Endodermal cell (in vitro differentiated cells): ENCODE results near the gene SPECC1. TPM values are rescaled to one million over a fixed set of nuclear protein-coding genes. Genes with fewer than 3 reads are reported as not detected.

ENCODE experiments used
- DNase-seq: peaks from one replicate; pipeline ENCODE4 v3.0.0-alpha.2; 2017
- H3K27ac ChIP-seq: 2 replicates; pipeline ENCODE4 v1.5.1; 2013; ENCODE audit warnings: mild to moderate bottlenecking, low read depth, low read length, moderate library complexity
- H3K27me3 ChIP-seq: 2 replicates; pipeline ENCODE4 v1.6.1; 2013; ENCODE audit warnings: mild to moderate bottlenecking, low read length, moderate library complexity; ENCODE audit not compliant: insufficient read depth, control insufficient read depth, poor library complexity, severe bottlenecking
- H3K36me3 ChIP-seq: 2 replicates; pipeline ENCODE4 v1.7.0; 2013; ENCODE audit warnings: mild to moderate bottlenecking, low read length, moderate library complexity; ENCODE audit not compliant: control insufficient read depth, insufficient read depth
- H3K4me1 ChIP-seq: one replicate; pipeline ENCODE4 v1.7.0; 2013; ENCODE audit warnings: low read length; ENCODE audit not compliant: control insufficient read depth, insufficient read depth
- H3K4me3 ChIP-seq: 2 replicates; pipeline ENCODE4 v1.5.1; 2013; ENCODE audit warnings: mild to moderate bottlenecking, low read length, moderate library complexity
- H3K9ac ChIP-seq: 2 replicates; pipeline ENCODE4 v1.6.1; 2013; ENCODE audit warnings: mild to moderate bottlenecking, low read length, moderate library complexity; ENCODE audit not compliant: poor library complexity, severe bottlenecking; ENCODE audit errors: extremely low read depth
- H3K9me3 ChIP-seq: 2 replicates; pipeline ENCODE4 v1.6.1; 2013; ENCODE audit warnings: mild to moderate bottlenecking, low read length, moderate library complexity; ENCODE audit not compliant: control insufficient read depth
- H3K27ac Mint-ChIP-seq: 2 replicates; pipeline ENCODE4 v1.8.0; 2020; ENCODE audit warnings: mixed read lengths
- H3K27me3 Mint-ChIP-seq: 2 replicates; pipeline ENCODE4 v1.8.0; 2021; ENCODE audit warnings: mild to moderate bottlenecking, mixed read lengths; ENCODE audit not compliant: insufficient read depth
- H3K36me3 Mint-ChIP-seq: 2 replicates; pipeline ENCODE4 v1.8.0; 2020; ENCODE audit warnings: low read depth, mixed read lengths
- H3K4me1 Mint-ChIP-seq: 2 replicates; pipeline ENCODE4 v1.8.0; 2020; ENCODE audit warnings: mixed read lengths
- H3K4me3 Mint-ChIP-seq: 2 replicates; pipeline ENCODE4 v1.8.0; 2020; ENCODE audit warnings: mild to moderate bottlenecking, moderate library complexity, mixed read lengths
- H3K9me3 Mint-ChIP-seq: 2 replicates; pipeline ENCODE4 v1.8.0; 2020; ENCODE audit warnings: mild to moderate bottlenecking, mixed read lengths
- WGBS, 2 experiments: methylation state at CpG; one replicate each; pipeline versions ENCODE4 v1.1.5 to v1.1.7; 2013; ENCODE audit warnings: missing lambda C conversion rate in 2 of 2, mixed read lengths in 1 of 2; ENCODE audit not compliant: insufficient coverage in 1 of 2, insufficient read length in 1 of 2; 5-methylcytosine and 5-hydroxymethylcytosine counted together
- total RNA-seq, 2 donors: library from RNA; stranded (reverse); fragmentation: NEBNext Ultra II Directional in 1 of 2; extraction: Animal tissue kit (Norgen Biotek cat#: 25700) in 1 of 2; gene quantifications; 2 replicates in 1 of 2; 3 replicates in 1 of 2; pipeline ENCODE4 v1.2.1, GENCODE V29; 2021
- TF ChIP-seq, protein P1 (sequence below): fragments of 200-600 bp; sonication (generic); conservative IDR thresholded peaks from 2 replicates; pipeline ENCODE4 v1.5.0; 2021; ENCODE audit warnings: antibody characterized with exemption, mild to moderate bottlenecking

The SPECC1 gene
- total RNA-seq, 2 donors from 2014 or later, result 48.7 to 60.6 TPM

DNA sequence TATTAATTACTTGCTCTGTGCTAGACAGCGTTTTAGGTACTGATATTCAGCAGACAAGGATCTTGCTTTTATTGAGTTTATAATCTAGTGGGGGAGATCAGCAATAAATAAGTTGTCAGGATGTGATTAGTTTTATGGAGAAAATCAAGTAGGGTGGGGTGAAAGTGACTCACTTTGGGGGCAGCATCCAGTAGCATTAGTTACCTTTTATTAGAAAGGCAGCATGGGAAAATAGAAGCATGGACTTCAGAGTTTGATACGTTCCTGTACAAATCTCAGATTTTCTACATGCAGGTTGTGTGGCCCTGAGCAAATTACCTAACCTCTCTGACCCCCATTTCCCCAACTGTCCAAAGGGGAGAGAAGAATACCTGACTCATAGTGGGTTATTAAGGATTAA is 42.5 kb downstream of the SPECC1 start:
- Histone ChIP-seq H3K27ac (no peak overlapping the region), H3K9me3 (peaks cover 8% of the 10 kb centered on the region), H3K27me3 (no peaks in the 10 kb centered on the region), H3K4me3 (no peak overlapping the region), H3K4me1 (no peaks in the 10 kb centered on the region), H3K36me3 (no peaks in the 10 kb centered on the region), H3K9ac (no peak overlapping the region)
- Mint-ChIP-seq H3K9me3 (no peaks in the 10 kb centered on the region), H3K27me3 (no peaks in the 10 kb centered on the region), H3K27ac (no peak overlapping the region), H3K4me3 (no peak overlapping the region), H3K4me1 (no peaks in the 10 kb centered on the region), H3K36me3 (no peaks in the 10 kb centered on the region)
- DNase-seq, result no peak
- TF ChIP-seq, protein P1, sequence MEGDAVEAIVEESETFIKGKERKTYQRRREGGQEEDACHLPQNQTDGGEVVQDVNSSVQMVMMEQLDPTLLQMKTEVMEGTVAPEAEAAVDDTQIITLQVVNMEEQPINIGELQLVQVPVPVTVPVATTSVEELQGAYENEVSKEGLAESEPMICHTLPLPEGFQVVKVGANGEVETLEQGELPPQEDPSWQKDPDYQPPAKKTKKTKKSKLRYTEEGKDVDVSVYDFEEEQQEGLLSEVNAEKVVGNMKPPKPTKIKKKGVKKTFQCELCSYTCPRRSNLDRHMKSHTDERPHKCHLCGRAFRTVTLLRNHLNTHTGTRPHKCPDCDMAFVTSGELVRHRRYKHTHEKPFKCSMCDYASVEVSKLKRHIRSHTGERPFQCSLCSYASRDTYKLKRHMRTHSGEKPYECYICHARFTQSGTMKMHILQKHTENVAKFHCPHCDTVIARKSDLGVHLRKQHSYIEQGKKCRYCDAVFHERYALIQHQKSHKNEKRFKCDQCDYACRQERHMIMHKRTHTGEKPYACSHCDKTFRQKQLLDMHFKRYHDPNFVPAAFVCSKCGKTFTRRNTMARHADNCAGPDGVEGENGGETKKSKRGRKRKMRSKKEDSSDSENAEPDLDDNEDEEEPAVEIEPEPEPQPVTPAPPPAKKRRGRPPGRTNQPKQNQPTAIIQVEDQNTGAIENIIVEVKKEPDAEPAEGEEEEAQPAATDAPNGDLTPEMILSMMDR, result no peak
- 92% methylated on average over 2 of the region's 2 CpGs; no CpG with 5 or more reads in 1 of the 2 experiments for WGBS, 2 experiments

DNA sequence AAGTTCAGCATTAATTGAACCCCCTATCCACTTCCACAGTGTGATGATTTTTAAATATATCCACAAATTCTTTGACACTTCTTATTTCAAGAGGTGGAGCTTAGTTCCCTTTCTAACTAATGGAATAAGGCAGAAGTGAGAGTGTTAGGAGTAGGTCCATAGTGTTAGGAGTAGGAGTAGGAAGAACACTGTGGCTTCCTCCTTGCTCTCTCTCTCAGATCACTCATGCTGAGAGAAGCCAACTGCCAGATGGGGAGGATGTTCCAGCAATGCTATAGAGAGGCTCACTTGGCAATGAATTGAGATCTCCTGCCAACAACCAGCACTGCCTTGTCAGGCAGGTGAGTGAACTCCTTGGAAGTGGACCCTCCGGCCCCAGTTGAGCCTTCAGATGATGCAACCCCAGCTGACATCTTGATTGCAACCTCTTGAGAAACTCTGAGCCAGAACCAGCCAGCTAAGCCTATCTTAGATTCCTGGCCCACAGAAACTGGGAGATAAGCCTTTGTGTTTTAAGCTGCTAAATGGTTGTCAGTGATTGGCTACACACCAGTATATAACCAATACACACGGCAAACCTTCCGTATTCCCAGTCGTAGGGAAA is 44.3 kb downstream of the SPECC1 start:
- WGBS, 2 experiments, result 93 to 96% methylated on average over 4 of the region's 4 CpGs
- Histone ChIP-seq H3K36me3 (no peaks in the 10 kb centered on the region), H3K9me3 (peaks cover 8% of the 10 kb centered on the region), H3K9ac (no peak overlapping the region), H3K4me3 (no peak overlapping the region), H3K27ac (no peak overlapping the region), H3K27me3 (no peaks in the 10 kb centered on the region), H3K4me1 (no peaks in the 10 kb centered on the region)
- Mint-ChIP-seq H3K27ac (no peak overlapping the region), H3K27me3 (no peaks in the 10 kb centered on the region), H3K9me3 (no peaks in the 10 kb centered on the region), H3K4me1 (no peaks in the 10 kb centered on the region), H3K4me3 (no peak overlapping the region), H3K36me3 (no peaks in the 10 kb centered on the region)
- TF ChIP-seq, protein P1, result no peak
- no peak for DNase-seq

DNA sequence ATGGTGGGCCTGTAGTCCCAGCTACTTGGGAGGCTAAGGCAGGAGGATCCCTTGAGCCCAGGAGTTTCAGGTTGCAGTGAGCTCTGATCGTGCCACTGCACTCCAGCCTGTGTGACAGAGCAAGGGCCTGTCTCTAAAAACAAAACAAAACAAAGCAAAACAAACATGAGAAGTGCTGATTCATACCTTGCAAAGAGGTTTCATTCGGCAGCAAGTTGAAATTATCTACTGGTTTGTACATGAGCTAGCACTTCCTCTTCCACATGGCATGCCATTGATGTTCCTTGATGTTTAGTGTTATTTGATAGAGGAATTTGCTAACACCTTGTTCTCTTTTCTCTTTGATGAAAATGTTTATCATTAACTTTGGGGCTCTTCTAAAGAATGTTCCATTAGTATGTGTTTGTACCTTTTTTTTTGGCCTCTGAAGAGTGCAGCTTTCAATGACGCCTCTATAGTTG is 50.6 kb downstream of the SPECC1 start:
- H3K27ac Mint-ChIP-seq, result no peak overlapping the region
- no peaks in the 10 kb centered on the region for H3K36me3 ChIP-seq
- no peaks in the 10 kb centered on the region for H3K4me1 Mint-ChIP-seq
- no peaks in the 10 kb centered on the region for H3K9me3 ChIP-seq
- TF ChIP-seq, protein P1, result no peak
- DNase-seq, result no peak
- H3K4me3 Mint-ChIP-seq, result no peak overlapping the region
- no peak overlapping the region for H3K4me3 ChIP-seq
- no peaks in the 10 kb centered on the region for H3K9me3 Mint-ChIP-seq
- no peak overlapping the region for H3K27ac ChIP-seq
- WGBS, 2 experiments, result 86 to 100% methylated on average over 3 of the region's 3 CpGs
- no peak overlapping the region for H3K9ac ChIP-seq
- H3K4me1 ChIP-seq, result no peaks in the 10 kb centered on the region
- no peaks in the 10 kb centered on the region for H3K27me3 ChIP-seq
- no peaks in the 10 kb centered on the region for H3K36me3 Mint-ChIP-seq
- H3K27me3 Mint-ChIP-seq, result no peaks in the 10 kb centered on the region
